Measurements from ENCODE around the gene ENKD1.

GRCh38 chr16:67661101-67661761 is 5.3 kb downstream of the ENKD1 start:
- TF ChIP-seq, protein P1, sequence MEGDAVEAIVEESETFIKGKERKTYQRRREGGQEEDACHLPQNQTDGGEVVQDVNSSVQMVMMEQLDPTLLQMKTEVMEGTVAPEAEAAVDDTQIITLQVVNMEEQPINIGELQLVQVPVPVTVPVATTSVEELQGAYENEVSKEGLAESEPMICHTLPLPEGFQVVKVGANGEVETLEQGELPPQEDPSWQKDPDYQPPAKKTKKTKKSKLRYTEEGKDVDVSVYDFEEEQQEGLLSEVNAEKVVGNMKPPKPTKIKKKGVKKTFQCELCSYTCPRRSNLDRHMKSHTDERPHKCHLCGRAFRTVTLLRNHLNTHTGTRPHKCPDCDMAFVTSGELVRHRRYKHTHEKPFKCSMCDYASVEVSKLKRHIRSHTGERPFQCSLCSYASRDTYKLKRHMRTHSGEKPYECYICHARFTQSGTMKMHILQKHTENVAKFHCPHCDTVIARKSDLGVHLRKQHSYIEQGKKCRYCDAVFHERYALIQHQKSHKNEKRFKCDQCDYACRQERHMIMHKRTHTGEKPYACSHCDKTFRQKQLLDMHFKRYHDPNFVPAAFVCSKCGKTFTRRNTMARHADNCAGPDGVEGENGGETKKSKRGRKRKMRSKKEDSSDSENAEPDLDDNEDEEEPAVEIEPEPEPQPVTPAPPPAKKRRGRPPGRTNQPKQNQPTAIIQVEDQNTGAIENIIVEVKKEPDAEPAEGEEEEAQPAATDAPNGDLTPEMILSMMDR (IDR thresholded peaks at IDR 0.05; ENCODE audit: low read depth, low read length, poor library complexity, severe bottlenecking): no peak
- no peak for TF ChIP-seq EZH2phosphoT487 (IDR thresholded peaks at IDR 0.05; ENCODE audit: borderline replicate concordance, low read length)

All from DOHH2 (cell line).